NB4 (cell line): ENCODE measurements around the gene MED8.
A peak's percentile ranks its signal among the peaks of the same experiment; 100 is the strongest.

Experiments
- DNase-seq: peaks from one replicate; pipeline ENCODE4 v3.0.0; 2010; ENCODE audit warnings: low read depth
- H3K4me3 ChIP-seq: one replicate; pipeline ENCODE4 v1.5.1; 2011; ENCODE audit warnings: mild to moderate bottlenecking, low read depth, low read length, moderate library complexity
- MYC ChIP-seq: IDR thresholded peaks from 2 replicates; pipeline ENCODE4 v1.6.1; 2011; ENCODE audit warnings: low read depth, low read length
- POLR2A ChIP-seq: IDR thresholded peaks from 2 replicates; pipeline ENCODE4 v1.6.1; 2011; ENCODE audit warnings: mild to moderate bottlenecking; ENCODE audit not compliant: insufficient read length; ENCODE audit errors: extremely low read depth
- TF ChIP-seq, protein P1 (sequence below): IDR thresholded peaks from one replicate; pipeline ENCODE4 v1.5.1; 2012; ENCODE audit warnings: low read depth, low read length
- TF ChIP-seq, protein P2 (sequence below): IDR thresholded peaks from 2 replicates; pipeline ENCODE4 v1.6.1; 2011; ENCODE audit warnings: low read depth, low read length

MED8 gene

DNA sequence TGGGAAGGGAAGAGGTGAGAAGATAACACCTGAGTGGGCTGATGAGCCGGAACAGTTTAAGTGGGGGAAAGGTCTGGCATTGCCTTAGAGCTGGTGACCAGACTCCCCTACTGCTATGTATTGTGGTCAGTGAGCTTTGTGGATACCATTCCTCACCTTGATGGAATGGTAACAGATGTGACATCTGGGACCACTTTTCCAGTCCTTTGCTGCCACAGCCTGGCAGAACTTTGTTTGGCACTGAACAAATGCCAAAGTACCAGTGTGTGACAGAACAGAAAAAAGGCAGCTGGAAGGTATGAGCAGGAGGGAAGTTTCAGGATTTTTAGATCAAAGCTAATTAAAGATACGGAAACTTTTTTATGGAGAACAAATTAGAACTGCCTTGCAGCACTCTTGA, 6.2 kb downstream of the MED8 start:
- TF ChIP-seq MYC, result no peak
- TF ChIP-seq, protein P1, sequence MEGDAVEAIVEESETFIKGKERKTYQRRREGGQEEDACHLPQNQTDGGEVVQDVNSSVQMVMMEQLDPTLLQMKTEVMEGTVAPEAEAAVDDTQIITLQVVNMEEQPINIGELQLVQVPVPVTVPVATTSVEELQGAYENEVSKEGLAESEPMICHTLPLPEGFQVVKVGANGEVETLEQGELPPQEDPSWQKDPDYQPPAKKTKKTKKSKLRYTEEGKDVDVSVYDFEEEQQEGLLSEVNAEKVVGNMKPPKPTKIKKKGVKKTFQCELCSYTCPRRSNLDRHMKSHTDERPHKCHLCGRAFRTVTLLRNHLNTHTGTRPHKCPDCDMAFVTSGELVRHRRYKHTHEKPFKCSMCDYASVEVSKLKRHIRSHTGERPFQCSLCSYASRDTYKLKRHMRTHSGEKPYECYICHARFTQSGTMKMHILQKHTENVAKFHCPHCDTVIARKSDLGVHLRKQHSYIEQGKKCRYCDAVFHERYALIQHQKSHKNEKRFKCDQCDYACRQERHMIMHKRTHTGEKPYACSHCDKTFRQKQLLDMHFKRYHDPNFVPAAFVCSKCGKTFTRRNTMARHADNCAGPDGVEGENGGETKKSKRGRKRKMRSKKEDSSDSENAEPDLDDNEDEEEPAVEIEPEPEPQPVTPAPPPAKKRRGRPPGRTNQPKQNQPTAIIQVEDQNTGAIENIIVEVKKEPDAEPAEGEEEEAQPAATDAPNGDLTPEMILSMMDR, result no peak
- TF ChIP-seq, protein P2, sequence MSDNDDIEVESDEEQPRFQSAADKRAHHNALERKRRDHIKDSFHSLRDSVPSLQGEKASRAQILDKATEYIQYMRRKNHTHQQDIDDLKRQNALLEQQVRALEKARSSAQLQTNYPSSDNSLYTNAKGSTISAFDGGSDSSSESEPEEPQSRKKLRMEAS, result no peak
- no peak for TF ChIP-seq POLR2A
- no peak for DNase-seq
- no peak overlapping the region for H3K4me3 ChIP-seq

DNA sequence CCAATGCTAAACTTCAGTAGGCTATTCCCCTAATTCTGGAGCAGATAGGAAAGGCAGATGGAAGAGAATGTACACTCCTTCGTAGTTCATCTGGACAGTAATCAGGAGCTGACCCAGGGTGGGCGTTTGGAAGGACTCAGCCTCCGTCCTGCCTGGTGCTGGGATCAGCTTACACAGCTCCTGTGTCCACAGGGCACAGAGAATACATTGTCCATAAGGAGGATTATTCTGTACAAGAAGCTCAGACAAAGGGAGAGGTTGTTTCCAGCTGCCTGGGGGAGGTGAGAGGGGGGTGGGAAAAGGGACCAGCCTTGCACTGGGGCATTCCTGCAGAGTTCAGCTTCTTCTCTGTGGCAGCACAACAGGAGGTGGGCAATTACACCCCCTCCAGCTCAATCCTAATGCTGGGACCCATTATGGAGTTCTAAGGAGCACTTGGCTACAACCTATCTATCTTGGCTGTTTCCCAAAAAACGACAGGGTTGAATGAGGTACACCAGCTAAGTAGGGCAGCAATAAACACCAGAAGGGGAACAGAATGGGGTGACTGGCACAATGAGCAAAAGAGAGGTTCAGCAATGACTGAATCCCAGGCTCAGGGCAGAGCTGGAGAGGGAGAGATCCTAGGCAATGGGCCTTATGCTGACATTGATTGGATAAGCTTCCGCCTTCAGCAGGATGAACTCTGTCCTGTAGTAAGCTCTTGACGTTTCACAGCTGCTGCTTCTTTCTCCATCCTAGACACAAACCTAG, 7.4 kb downstream of the MED8 start:
- DNase-seq, result no peak
- TF ChIP-seq, protein P2, result no peak
- TF ChIP-seq, protein P1, result no peak
- TF ChIP-seq POLR2A (no peak), MYC (no peak)

DNA sequence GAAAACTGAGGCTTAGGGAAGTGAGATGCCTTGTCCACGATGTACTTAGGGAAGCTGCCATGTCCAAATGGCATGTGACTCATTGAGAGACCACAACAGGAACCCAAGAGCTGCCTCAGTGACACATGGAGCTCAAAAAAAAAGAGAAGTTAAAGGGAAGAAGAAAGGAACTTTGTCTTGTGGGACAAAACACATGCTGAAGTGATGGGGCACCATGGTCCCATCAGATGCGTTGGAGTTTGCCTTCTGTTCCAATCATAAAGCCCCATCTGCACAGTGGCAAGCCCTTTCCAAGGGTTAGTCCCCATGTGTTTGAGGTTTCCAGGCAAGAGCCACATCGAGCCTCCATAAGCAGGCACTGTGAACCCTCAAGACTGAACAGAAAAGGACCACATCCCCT, 8.0 kb downstream of the MED8 start:
- peak; percentile 82 for DNase-seq
- TF ChIP-seq, protein P1, result no peak
- no peak for TF ChIP-seq POLR2A
- peak; percentile 37; the same call in 1 of the 2 replicates for TF ChIP-seq MYC
- TF ChIP-seq, protein P2, result peak; percentile 78
- no peak overlapping the region for H3K4me3 ChIP-seq

More for the DNA sequence above, 7.4 kb downstream of the MED8 start:
- no peak overlapping the region for H3K4me3 ChIP-seq

DNA sequence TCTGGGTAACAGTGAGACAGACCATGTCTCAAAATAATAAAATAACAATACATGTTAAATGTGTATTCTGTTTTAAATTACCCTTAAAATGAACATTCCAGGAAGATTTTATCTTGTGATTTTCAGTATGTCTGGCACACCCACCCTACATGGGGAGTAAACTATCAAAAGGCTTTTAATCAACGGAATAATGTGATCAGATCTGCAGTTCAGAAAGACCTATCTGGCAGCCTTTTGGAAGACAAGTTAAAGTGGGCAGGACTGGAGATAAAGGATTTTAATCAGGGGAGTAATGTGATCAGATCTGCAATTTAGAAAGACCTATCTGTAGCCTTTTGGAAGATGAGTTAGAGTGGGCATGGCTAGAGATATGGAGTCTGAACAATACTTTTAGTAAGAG, 10.1 kb downstream of the MED8 start:
- no peak for DNase-seq
- H3K4me3 ChIP-seq, result no peak overlapping the region
- TF ChIP-seq, protein P2, result no peak
- no peak for TF ChIP-seq POLR2A

DNA sequence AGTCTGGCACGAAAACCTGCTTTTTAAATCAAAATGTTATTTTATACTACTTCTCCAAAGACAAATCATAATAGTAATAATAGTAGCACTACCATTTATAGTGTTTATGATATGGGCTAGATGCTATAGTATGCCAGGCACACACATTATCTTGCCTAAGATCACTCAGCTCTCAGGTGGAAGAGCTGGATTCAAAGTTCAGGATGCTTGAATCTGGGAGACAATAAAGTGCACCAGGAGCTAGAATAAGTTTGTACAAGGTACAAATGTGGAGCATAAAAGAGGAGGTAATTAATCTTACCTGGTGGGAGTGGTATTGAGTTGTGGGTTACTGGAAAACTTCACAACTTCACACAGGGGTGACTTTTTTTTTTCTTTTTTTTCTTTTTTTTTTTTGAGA, 11.8 kb downstream of the MED8 start:
- TF ChIP-seq, protein P2, result no peak
- no peak for TF ChIP-seq MYC
- TF ChIP-seq, protein P1, result no peak
- DNase-seq, result no peak
- no peak overlapping the region for H3K4me3 ChIP-seq

DNA sequence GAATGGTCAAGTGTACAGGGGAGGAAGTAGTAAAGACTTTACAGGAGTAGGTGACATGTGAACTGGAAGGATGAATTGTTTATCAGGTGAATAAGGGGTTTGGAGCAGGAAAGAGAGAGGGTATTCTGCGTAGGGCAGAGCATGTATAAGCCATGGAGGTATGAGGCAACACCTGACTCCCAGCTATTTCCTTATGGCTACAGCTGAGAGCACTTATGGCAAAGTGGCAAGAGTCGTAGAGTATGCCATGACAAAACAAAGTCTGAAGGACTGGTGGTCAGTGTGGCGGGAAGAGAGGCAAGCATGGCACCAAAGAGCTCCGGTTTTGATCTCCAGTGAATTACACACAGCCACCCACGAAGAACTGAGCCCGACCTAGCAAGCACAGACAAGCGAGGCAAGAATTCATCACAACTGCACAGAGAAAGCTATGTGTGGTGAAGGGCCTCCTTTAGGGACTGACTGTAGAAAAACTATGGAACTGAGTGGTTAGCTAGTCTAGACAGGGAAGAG, 12.8 kb downstream of the MED8 start:
- H3K4me3 ChIP-seq, result no peak overlapping the region
- TF ChIP-seq MYC (no peak), POLR2A (no peak)
- TF ChIP-seq, protein P1, result no peak
- TF ChIP-seq, protein P2, result no peak
- no peak for DNase-seq
